Measurements from ENCODE around the gene COPG1.
"Not testable (repeated sequence)": the region's sequence is repeated elsewhere in the genome, so short reads cannot be mapped to it uniquely, and the experiment has no call there.

DNA sequence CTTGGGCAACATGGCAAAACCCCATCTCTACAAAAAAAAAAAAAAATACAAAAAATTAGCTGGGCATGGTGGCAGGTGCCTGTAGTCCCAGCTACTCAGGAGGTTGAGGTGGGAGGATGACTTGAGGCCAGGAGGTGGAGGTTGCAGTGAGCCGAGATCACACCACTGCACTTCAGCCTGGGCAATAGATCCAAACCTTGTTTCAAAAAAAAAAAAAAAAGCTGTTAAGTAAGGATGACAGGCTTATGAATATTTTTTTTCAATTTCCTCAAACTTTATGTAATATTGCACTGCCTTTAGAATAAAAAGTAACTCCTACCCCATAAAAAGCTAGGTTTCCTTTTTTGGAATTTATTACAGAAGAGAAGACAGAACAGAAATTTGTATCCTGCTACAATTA lies 25.0 kb upstream of the COPG1 start:
- TF ChIP-seq EZH2 (IDR thresholded peaks at IDR 0.05); POLR2AphosphoS5 (IDR thresholded peaks at IDR 0.05; ENCODE audit: borderline replicate concordance, low read depth, low read length): not testable (repeated sequence)
